Measurements from ENCODE around the gene TMEM163.

TMEM163 gene

DNA sequence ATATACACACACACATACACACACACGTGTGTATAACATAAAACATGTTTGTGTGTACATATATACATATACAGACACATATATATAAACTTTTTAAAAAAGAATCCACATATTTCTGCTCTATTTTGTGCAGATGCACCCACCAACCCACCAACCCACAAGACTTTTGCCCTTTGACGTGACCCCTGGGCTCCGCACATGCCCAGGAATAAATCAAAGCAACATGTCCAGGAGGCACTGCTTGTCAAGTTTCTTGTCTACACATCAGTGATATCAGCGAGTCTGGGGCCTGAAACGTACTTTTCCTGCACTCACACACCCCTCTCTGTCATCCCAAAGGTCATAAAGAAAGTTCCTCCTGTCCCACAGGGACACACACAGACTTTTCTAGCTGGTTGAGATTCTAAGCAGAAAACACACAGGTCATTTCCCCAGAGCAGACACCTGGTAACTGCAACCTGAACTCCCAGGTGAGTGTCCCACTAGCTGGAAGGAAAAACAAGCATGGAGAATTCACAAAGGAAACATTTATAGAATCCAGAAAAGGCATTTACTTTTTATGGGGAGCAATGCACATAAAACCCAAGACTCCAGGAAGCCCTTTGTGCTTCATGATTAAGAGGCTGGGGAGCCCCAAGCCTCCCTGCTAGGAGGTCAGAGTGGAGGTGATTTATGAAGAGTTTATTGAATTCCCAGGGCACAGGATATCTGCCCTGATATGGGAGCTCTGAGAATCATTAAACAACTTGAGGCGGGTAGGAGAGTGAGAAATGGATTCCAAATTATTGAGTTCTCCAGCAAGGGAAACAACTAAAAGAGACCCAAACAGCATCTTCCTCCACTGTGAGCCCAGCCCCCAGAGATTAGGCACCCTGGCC lies 253.3 kb downstream of the TMEM163 start:
- Mint-ChIP-seq H3K9me3 (no peaks in the 10 kb centered on the region), H3K27ac (no peak overlapping the region), H3K4me1 (ENCODE audit: low read depth) (no peaks in the 10 kb centered on the region), H3K27me3 (no peaks in the 10 kb centered on the region), H3K36me3 (ENCODE audit: low read depth) (no peaks in the 10 kb centered on the region), H3K4me3 (no peak overlapping the region)
- no peak for DNase-seq

- no peak overlapping the region for H3K4me3 Mint-ChIP-seq
- no peak overlapping the region for H3K27ac Mint-ChIP-seq
- no peak for DNase-seq
- H3K4me1 Mint-ChIP-seq (ENCODE audit: low read depth): no peaks in the 10 kb centered on the region
- no peaks in the 10 kb centered on the region for H3K27me3 Mint-ChIP-seq
- H3K9me3 Mint-ChIP-seq: no peaks in the 10 kb centered on the region
- H3K36me3 Mint-ChIP-seq (ENCODE audit: low read depth): no peaks in the 10 kb centered on the region
These were observed 255.1 kb downstream of the TMEM163 start for GRCh38 chr2:134463699-134464022.

- Mint-ChIP-seq H3K9me3 (no peaks in the 10 kb centered on the region), H3K27ac (no peak overlapping the region), H3K4me3 (no peak overlapping the region), H3K36me3 (ENCODE audit: low read depth) (no peaks in the 10 kb centered on the region), H3K27me3 (no peaks in the 10 kb centered on the region), H3K4me1 (ENCODE audit: low read depth) (no peaks in the 10 kb centered on the region)
- no peak for DNase-seq
These were observed 255.8 kb downstream of the TMEM163 start for GRCh38 chr2:134462791-134463698.

DNA sequence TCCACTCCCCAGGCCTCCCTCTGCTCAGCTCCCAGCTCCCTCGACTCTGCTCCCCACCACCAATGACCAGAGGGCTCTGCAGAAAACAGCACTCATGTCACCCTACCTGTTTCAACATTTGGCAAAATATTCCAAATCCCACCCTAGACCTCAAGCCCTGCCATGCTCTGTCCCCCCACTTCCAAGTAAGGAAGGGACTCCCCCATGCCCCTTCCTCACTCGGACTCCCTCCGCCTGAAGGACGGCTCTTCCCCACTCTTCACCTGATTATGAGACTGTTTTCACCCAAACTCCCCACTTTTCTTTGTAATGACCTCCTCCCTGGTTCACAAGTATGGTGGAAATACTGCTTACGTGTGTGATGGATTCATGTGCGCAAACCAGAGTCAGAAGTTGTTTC lies 256.5 kb downstream of the TMEM163 start:
- Mint-ChIP-seq H3K27me3 (no peaks in the 10 kb centered on the region), H3K9me3 (no peaks in the 10 kb centered on the region), H3K4me3 (no peak overlapping the region), H3K27ac (no peak overlapping the region), H3K4me1 (ENCODE audit: low read depth) (no peaks in the 10 kb centered on the region), H3K36me3 (ENCODE audit: low read depth) (no peaks in the 10 kb centered on the region)
- no peak for DNase-seq

- Mint-ChIP-seq H3K27me3 (no peaks in the 10 kb centered on the region), H3K27ac (no peak overlapping the region), H3K4me1 (ENCODE audit: low read depth) (no peaks in the 10 kb centered on the region), H3K4me3 (no peak overlapping the region), H3K9me3 (no peaks in the 10 kb centered on the region), H3K36me3 (ENCODE audit: low read depth) (no peaks in the 10 kb centered on the region)
- no peak for DNase-seq
These were observed 257.3 kb downstream of the TMEM163 start for GRCh38 chr2:134461511-134461910.

DNA sequence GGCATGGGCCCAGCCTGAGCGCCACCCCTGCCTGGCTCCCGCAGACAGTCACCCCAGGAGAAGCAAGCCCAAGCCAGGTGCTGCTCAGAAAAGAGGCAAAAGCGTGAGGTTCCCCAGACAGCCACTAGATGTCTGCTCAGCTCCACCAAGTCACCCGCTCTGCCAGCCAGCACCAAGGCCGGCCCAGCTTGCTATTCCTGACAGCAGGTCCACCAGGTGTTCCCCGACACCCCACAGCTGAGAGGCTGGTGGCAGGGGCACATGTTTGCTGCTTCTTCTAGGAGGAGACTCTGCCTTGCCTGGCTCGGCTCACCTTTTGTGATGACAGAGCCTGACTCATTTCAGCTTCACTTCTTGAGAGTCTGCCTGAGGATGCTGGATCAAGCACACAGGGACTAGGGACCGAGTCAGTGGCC lies 258.2 kb downstream of the TMEM163 start:
- Mint-ChIP-seq H3K9me3 (no peaks in the 10 kb centered on the region), H3K36me3 (ENCODE audit: low read depth) (peaks cover 6% of the 10 kb centered on the region), H3K27ac (peak overlapping the region; percentile 26), H3K4me1 (ENCODE audit: low read depth) (no peaks in the 10 kb centered on the region), H3K4me3 (no peak overlapping the region), H3K27me3 (no peaks in the 10 kb centered on the region)
- peak; percentile 41 for DNase-seq

GRCh38 chr2:134459706-134460406 lies 258.9 kb downstream of the TMEM163 start:
- no peaks in the 10 kb centered on the region for H3K27me3 Mint-ChIP-seq
- H3K4me1 Mint-ChIP-seq (ENCODE audit: low read depth): no peaks in the 10 kb centered on the region
- peaks cover 13% of the 10 kb centered on the region for H3K36me3 Mint-ChIP-seq (ENCODE audit: low read depth)
- no peak overlapping the region for H3K27ac Mint-ChIP-seq
- DNase-seq: no peak
- H3K4me3 Mint-ChIP-seq: no peak overlapping the region
- H3K9me3 Mint-ChIP-seq: no peaks in the 10 kb centered on the region

DNA sequence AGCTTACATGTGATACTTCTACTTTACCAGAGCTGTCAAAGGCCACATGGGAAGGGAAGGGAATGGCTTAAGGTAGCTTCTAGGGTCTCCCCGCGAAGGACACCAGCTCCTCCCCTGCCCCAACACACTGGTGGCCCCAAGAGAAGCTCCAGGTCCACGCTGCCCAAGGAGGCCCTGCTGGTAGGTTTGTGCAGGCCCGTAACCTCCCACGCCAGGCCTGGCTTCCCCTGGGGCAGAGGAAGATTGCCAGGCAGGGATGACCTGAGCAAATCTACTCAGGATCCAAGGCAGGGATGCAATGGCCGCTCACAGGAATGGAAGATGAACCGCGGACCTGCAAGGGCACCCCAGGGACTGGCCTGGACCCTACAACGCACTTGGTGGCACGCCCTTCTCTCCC lies 259.9 kb downstream of the TMEM163 start:
- Mint-ChIP-seq H3K27ac (no peak overlapping the region), H3K36me3 (ENCODE audit: low read depth) (peaks cover 18% of the 10 kb centered on the region), H3K9me3 (no peaks in the 10 kb centered on the region), H3K4me1 (ENCODE audit: low read depth) (no peaks in the 10 kb centered on the region), H3K27me3 (no peaks in the 10 kb centered on the region), H3K4me3 (no peak overlapping the region)
- DNase-seq: no peak

DNA sequence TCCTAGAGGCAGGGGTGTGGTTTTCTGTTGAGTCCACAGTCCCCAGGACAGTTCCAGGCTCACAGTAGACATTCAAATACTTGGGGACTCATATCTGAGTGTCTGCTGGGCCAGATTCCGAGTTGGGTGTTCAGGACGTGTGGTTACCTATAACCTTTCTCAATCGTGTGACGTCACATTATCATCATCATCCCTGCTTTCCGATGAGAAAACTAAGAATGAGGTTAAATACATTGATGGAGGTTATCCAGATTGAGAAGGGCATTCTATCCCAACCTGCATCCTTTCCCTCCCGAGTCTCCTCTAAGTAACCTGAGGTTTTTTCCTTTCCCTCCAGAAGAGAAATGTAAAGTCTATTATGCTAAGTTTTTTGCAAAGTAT lies 260.3 kb downstream of the TMEM163 start:
- Mint-ChIP-seq H3K4me1 (ENCODE audit: low read depth) (no peaks in the 10 kb centered on the region), H3K9me3 (no peaks in the 10 kb centered on the region), H3K4me3 (no peak overlapping the region), H3K27ac (no peak overlapping the region), H3K27me3 (no peaks in the 10 kb centered on the region), H3K36me3 (ENCODE audit: low read depth) (peaks cover 21% of the 10 kb centered on the region)
- no peak for DNase-seq

GRCh38 chr2:134457765-134458472 lies 260.9 kb downstream of the TMEM163 start:
- Mint-ChIP-seq H3K36me3 (ENCODE audit: low read depth) (peaks cover 21% of the 10 kb centered on the region), H3K27me3 (no peaks in the 10 kb centered on the region), H3K4me1 (ENCODE audit: low read depth) (no peaks in the 10 kb centered on the region), H3K4me3 (no peak overlapping the region), H3K9me3 (no peaks in the 10 kb centered on the region), H3K27ac (no peak overlapping the region)
- DNase-seq: no peak

- H3K4me3 Mint-ChIP-seq: no peak overlapping the region
- H3K27ac Mint-ChIP-seq: no peak overlapping the region
- peaks cover 21% of the 10 kb centered on the region for H3K36me3 Mint-ChIP-seq (ENCODE audit: low read depth)
- DNase-seq: no peak
- H3K4me1 Mint-ChIP-seq (ENCODE audit: low read depth): no peaks in the 10 kb centered on the region
- no peaks in the 10 kb centered on the region for H3K27me3 Mint-ChIP-seq
- no peaks in the 10 kb centered on the region for H3K9me3 Mint-ChIP-seq
These were observed 261.4 kb downstream of the TMEM163 start for GRCh38 chr2:134457353-134457752.

DNA sequence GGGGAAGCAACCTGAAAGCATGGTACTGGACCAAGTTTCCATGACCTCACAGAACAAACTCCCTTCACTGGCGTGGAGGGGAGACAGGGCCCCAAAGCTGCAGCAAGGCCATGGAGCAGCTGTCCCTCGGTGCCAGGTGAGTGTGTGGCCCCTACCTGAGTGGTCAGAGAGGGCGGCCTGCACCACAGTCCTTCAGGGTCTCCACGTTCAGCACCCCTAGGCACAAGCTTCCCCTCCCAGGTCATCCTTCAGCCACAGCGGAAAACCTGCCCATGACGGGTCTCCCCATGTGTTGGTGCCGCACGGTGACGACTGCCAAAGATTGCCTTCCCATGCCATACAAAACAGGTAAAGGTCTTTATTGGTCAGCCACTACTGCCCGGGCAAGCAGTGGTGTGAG lies 263.4 kb downstream of the TMEM163 start:
- no peak for DNase-seq
- Mint-ChIP-seq H3K36me3 (ENCODE audit: low read depth) (peaks cover 33% of the 10 kb centered on the region), H3K9me3 (no peaks in the 10 kb centered on the region), H3K4me3 (no peak overlapping the region), H3K4me1 (ENCODE audit: low read depth) (no peaks in the 10 kb centered on the region), H3K27ac (no peak overlapping the region), H3K27me3 (no peaks in the 10 kb centered on the region)

DNA sequence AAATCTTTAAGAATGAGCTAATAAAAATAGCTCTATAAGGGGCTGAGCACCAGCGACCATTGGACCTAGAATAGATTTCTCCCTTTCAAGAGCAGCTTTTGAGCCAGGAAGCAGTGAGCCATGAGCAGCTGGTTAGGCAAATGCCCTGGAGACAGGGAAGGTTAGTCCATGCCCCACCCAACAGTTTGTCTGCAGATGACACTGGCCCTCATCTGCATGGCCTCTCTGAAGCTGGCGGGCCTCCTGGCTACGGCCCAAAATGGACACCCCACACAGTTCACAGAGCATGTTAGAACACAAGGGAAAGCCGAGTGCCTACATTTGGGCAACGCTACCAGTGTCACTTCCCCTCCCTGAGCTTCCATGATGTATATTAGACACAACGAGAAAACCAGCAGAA lies 263.9 kb downstream of the TMEM163 start:
- no peak overlapping the region for H3K27ac Mint-ChIP-seq
- H3K4me3 Mint-ChIP-seq: no peak overlapping the region
- H3K27me3 Mint-ChIP-seq: no peaks in the 10 kb centered on the region
- DNase-seq: no peak
- H3K9me3 Mint-ChIP-seq: no peaks in the 10 kb centered on the region
- peaks cover 38% of the 10 kb centered on the region for H3K36me3 Mint-ChIP-seq (ENCODE audit: low read depth)
- H3K4me1 Mint-ChIP-seq (ENCODE audit: low read depth): no peaks in the 10 kb centered on the region

DNA sequence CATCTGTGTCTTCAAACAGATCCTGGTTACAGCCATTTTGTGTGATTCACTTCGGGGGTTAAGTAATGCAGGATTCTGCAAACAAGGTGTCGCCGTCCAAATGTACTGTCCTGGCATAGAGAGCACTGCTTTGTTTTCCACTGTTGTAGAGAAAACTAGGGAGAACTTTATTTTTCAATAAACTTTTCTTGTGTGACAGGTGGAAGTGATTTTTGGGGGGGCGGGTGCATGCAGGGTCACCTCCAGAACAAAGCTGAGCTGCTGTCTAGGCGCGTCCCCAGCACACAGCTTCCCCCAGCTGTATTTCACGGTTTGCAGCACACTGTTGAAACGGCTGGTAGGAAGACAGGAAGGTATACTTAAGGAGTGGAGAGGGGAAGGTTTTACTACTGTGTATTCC lies 264.4 kb downstream of the TMEM163 start:
- H3K9me3 Mint-ChIP-seq: no peaks in the 10 kb centered on the region
- H3K27ac Mint-ChIP-seq: no peak overlapping the region
- H3K4me1 Mint-ChIP-seq (ENCODE audit: low read depth): no peaks in the 10 kb centered on the region

More for the DNA sequence above, 264.4 kb downstream of the TMEM163 start:
- peaks cover 42% of the 10 kb centered on the region for H3K36me3 Mint-ChIP-seq (ENCODE audit: low read depth)
- no peaks in the 10 kb centered on the region for H3K27me3 Mint-ChIP-seq
- H3K4me3 Mint-ChIP-seq: no peak overlapping the region
- no peak for DNase-seq

Data from activated T-cell treated with anti-CD3 and anti-CD28 coated beads, Interleukin-2, amount 50 U/mL, for 24 hours (primary cell).